NK-92 (cell line): ENCODE measurements around the gene LGALS7B.
"Not testable (repeated sequence)": the region's sequence is repeated elsewhere in the genome, so short reads cannot be mapped to it uniquely, and the experiment has no call there.

ENCODE experiments used
- DNase-seq: peaks from one replicate; lab custom pipeline; 2025; ENCODE audit not compliant: unreplicated experiment; lab: John Stamatoyannopoulos, UW

Gene LGALS7B

GRCh38 chr19:38788478-38789243 is at the start of gene LGALS7B:
Gene LGALS7B (plus strand): TSS chr19:38789200. CDS start chr19:38789227, 27 bp downstream.
- DNase-seq: no peak

GRCh38 chr19:38739440-38740256 is 49.4 kb upstream of the LGALS7B start:
- DNase-seq: no peak

GRCh38 chr19:38740257-38740592 is 48.8 kb upstream of the LGALS7B start:
- DNase-seq: no peak

GRCh38 chr19:38740932-38741331 is 48.1 kb upstream of the LGALS7B start:
- DNase-seq: no peak

- no peak for DNase-seq
Measured at GRCh38 chr19:38741670-38742069, 47.3 kb upstream of the LGALS7B start.

- no peak for DNase-seq
Measured at GRCh38 chr19:38742296-38742695, 46.7 kb upstream of the LGALS7B start.

- DNase-seq: no peak
Measured at GRCh38 chr19:38742906-38743305, 46.1 kb upstream of the LGALS7B start.

GRCh38 chr19:38743394-38744297 is 45.4 kb upstream of the LGALS7B start:
- DNase-seq: no peak

GRCh38 chr19:38744298-38744681 is 44.7 kb upstream of the LGALS7B start, which contains the start of gene CAPN12:
Gene CAPN12 (minus strand): TSS chr19:38744474. CDS start chr19:38744165, 309 bp downstream.
- DNase-seq: no peak

- no peak for DNase-seq
Measured at GRCh38 chr19:38744874-38745273, 44.1 kb upstream of the LGALS7B start.

GRCh38 chr19:38745316-38745715 is 43.7 kb upstream of the LGALS7B start:
- DNase-seq: no peak

- DNase-seq: not testable (repeated sequence)
Measured at GRCh38 chr19:38753783-38754182, 35.2 kb upstream of the LGALS7B start.

GRCh38 chr19:38754196-38754595 is 34.8 kb upstream of the LGALS7B start:
- DNase-seq: not testable (repeated sequence)

GRCh38 chr19:38759590-38760003 is 29.4 kb upstream of the LGALS7B start:
- no peak for DNase-seq

GRCh38 chr19:38760805-38761517 is 28.0 kb upstream of the LGALS7B start:
- DNase-seq: not testable (repeated sequence)

- not testable (repeated sequence) for DNase-seq
Measured at GRCh38 chr19:38761884-38762389, 27.1 kb upstream of the LGALS7B start.

GRCh38 chr19:38763795-38764220 is 25.2 kb upstream of the LGALS7B start:
- DNase-seq: no peak

GRCh38 chr19:38765214-38765613 is 23.8 kb upstream of the LGALS7B start:
- DNase-seq: no peak

GRCh38 chr19:38766276-38767047 is 22.5 kb upstream of the LGALS7B start:
- DNase-seq: no peak
